IMR-90 (cell line): ENCODE data around the gene ATG10. TPM values are rescaled to one million over a fixed set of nuclear protein-coding genes. Genes with fewer than 3 reads are reported as not detected.

ENCODE experiments used
- ATAC-seq: fragments of 200-7000 bp; cut with Tn5 transposase; 2 replicates; pipeline ENCODE4 v1.9.1; 2020; ENCODE audit warnings: low read depth, mild to moderate bottlenecking, moderate library complexity
- BruUV-seq: library from RNA; stranded (reverse); fragments of 400-500 nt; replicated peaks from 2 replicates; lab custom pipeline; 2021; lab: Mats Ljungman, UMichigan
- CTCF ChIA-PET: fragments of 300-600 bp; formaldehyde crosslinking; extraction: SDS; loops from one replicate; lab custom pipeline; 2021; ENCODE audit warnings: antibody characterized with exemption; lab: Yijun Ruan, JAX
- POLR2A ChIA-PET: fragments of 300-600 bp; sonication (Branson Sonifier 250); formaldehyde crosslinking; loops from one replicate; lab custom pipeline; 2022; ENCODE audit warnings: antibody characterized with exemption; ENCODE audit not compliant: unreplicated experiment; lab: Charles Lee
- DNase-seq: peaks from one replicate; pipeline ENCODE4 v3.0.0; 2013
- H2AFZ ChIP-seq: replicated peaks from 2 replicates; pipeline ENCODE3; 2013; ENCODE audit warnings: low read length, mild to moderate bottlenecking; ENCODE audit not compliant: poor library complexity
- H2AK5ac ChIP-seq: 2 replicates; pipeline ENCODE4 v1.6.1; 2013; ENCODE audit warnings: low read depth, low read length, inconsistent platforms
- H2AK9ac ChIP-seq: replicated peaks from 2 replicates; pipeline ENCODE3; 2013; ENCODE audit warnings: mild to moderate bottlenecking, low read depth, low read length, moderate library complexity; ENCODE audit not compliant: poor library complexity
- H2BK120ac ChIP-seq: 2 replicates; pipeline ENCODE4 v1.6.1; 2013; ENCODE audit warnings: low read depth, low read length, inconsistent platforms
- H2BK15ac ChIP-seq: 3 replicates; pipeline ENCODE4 v1.6.1; 2013; ENCODE audit warnings: low read depth, low read length, inconsistent platforms
- H2BK20ac ChIP-seq: 2 replicates; pipeline ENCODE4 v1.6.1; 2013; ENCODE audit warnings: low read depth, mild to moderate bottlenecking, inconsistent platforms, low read length, moderate library complexity
- H2BK5ac ChIP-seq: 2 replicates; pipeline ENCODE4 v1.6.1; 2013; ENCODE audit warnings: mild to moderate bottlenecking, low read depth, low read length, inconsistent platforms; ENCODE audit not compliant: poor library complexity, severe bottlenecking
- H3K14ac ChIP-seq: replicated peaks from 2 replicates; pipeline ENCODE4 v1.6.1; 2013; ENCODE audit warnings: low read depth, low read length, inconsistent platforms
- H3K18ac ChIP-seq: 2 replicates; pipeline ENCODE4 v1.6.1; 2013; ENCODE audit warnings: low read depth, low read length, control low read depth
- H3K23ac ChIP-seq: 2 replicates; pipeline ENCODE4 v1.6.1; 2013; ENCODE audit warnings: low read depth, low read length, inconsistent platforms
- H3K27ac ChIP-seq: 2 replicates; pipeline ENCODE4 v1.5.1; 2013; ENCODE audit warnings: mild to moderate bottlenecking, control low read depth, low read length; ENCODE audit not compliant: insufficient read depth
- H3K27me3 ChIP-seq: 2 replicates; pipeline ENCODE4 v1.6.1; 2013; ENCODE audit warnings: low read length; ENCODE audit not compliant: control insufficient read depth, insufficient read depth
- H3K36me3 ChIP-seq: 2 replicates; pipeline ENCODE4 v1.6.1; 2013; ENCODE audit warnings: low read length, mixed read lengths; ENCODE audit not compliant: control insufficient read depth, insufficient read depth
- H3K4ac ChIP-seq: 2 replicates; pipeline ENCODE4 v1.6.1; 2013; ENCODE audit warnings: low read depth, low read length, inconsistent platforms
- H3K4me1 ChIP-seq: 2 replicates; pipeline ENCODE4 v1.6.1; 2013; ENCODE audit warnings: low read length, mixed read lengths; ENCODE audit not compliant: control insufficient read depth, insufficient read depth
- H3K4me2 ChIP-seq: 2 replicates; pipeline ENCODE4 v1.6.1; 2013; ENCODE audit warnings: low read depth, mild to moderate bottlenecking, control low read depth, low read length, moderate library complexity
- H3K4me3 ChIP-seq: 2 replicates; pipeline ENCODE4 v1.5.1; 2013; ENCODE audit warnings: low read depth, mild to moderate bottlenecking, control low read depth, low read length, moderate library complexity; ENCODE audit not compliant: insufficient read depth
- H3K56ac ChIP-seq: 2 replicates; pipeline ENCODE4 v1.6.1; 2013; ENCODE audit warnings: low read length, inconsistent platforms; ENCODE audit not compliant: insufficient read depth; ENCODE audit errors: extremely low read depth
- H3K79me1 ChIP-seq, 2 experiments: 2 replicates each; pipeline ENCODE4 v1.6.1; 2013; ENCODE audit warnings: low read length in 2 of 2, inconsistent platforms in 1 of 2, low read depth in 1 of 2
- H3K9ac ChIP-seq: 2 replicates; pipeline ENCODE4 v1.6.1; 2013; ENCODE audit warnings: low read depth, low read length, control low read depth
- H3K9me1 ChIP-seq: 2 replicates; pipeline ENCODE4 v1.6.1; 2013; ENCODE audit warnings: low read length, inconsistent platforms; ENCODE audit not compliant: insufficient read depth
- H3K9me3 ChIP-seq: 2 replicates; pipeline ENCODE4 v1.6.1; 2013; ENCODE audit warnings: low read length; ENCODE audit not compliant: control insufficient read depth, insufficient read depth
- H4K20me1 ChIP-seq: 2 replicates; pipeline ENCODE4 v1.6.1; 2013; ENCODE audit warnings: low read length, inconsistent platforms; ENCODE audit not compliant: insufficient read depth
- H4K5ac ChIP-seq: 2 replicates; pipeline ENCODE4 v1.6.1; 2013; ENCODE audit warnings: mild to moderate bottlenecking, low read depth, low read length, control low read depth
- H4K8ac ChIP-seq, 2 experiments: 2 replicates each; pipeline ENCODE4 v1.6.1; 2013; ENCODE audit warnings: low read depth in 2 of 2, low read length in 2 of 2, control low read depth in 1 of 2, inconsistent platforms in 1 of 2
- H4K91ac ChIP-seq: 2 replicates; pipeline ENCODE4 v1.6.1; 2013; ENCODE audit warnings: low read depth, low read length, inconsistent platforms; ENCODE audit not compliant: insufficient read depth
- BHLHE40 ChIP-seq: fragments of 150-350 bp; IDR thresholded peaks from 2 replicates; pipeline ENCODE4 v1.6.1; 2016; ENCODE audit warnings: mild to moderate bottlenecking, low read depth, low read length
- CHD1 ChIP-seq: IDR thresholded peaks from 2 replicates; pipeline ENCODE4 v1.6.1; 2012; ENCODE audit warnings: low read depth, low read length, improper control_type of control experiment
- FOS ChIP-seq: fragments of 150-350 bp; IDR thresholded peaks from 2 replicates; pipeline ENCODE4 v1.6.1; 2016; ENCODE audit warnings: low read depth, low read length
- MAFK ChIP-seq: IDR thresholded peaks from 2 replicates; pipeline ENCODE4 v1.6.1; 2012; ENCODE audit warnings: low read depth, low read length, improper control_type of control experiment
- NFE2L2 ChIP-seq: fragments of 150-350 bp; IDR thresholded peaks from 2 replicates; pipeline ENCODE4 v1.6.1; 2016; ENCODE audit warnings: low read depth, mild to moderate bottlenecking, low read length
- POLR2A ChIP-seq: IDR thresholded peaks from 2 replicates; pipeline ENCODE4 v1.6.1; 2012; ENCODE audit warnings: mild to moderate bottlenecking, low read depth, low read length
- SMC3 ChIP-seq: fragments of 150-350 bp; IDR thresholded peaks from 2 replicates; pipeline ENCODE4 v1.6.1; 2016; ENCODE audit warnings: low read depth, mild to moderate bottlenecking, antibody characterized with exemption, low read length, moderate library complexity
- USF2 ChIP-seq: fragments of 150-350 bp; IDR thresholded peaks from 2 replicates; pipeline ENCODE4 v1.6.1; 2017; ENCODE audit warnings: mild to moderate bottlenecking, antibody characterized with exemption, low read length, low read depth
- WGBS, 2 experiments: methylation state at CpG; one replicate each; pipeline versions ENCODE4 v1.1.5 to v1.1.7; 2013; ENCODE audit warnings: missing lambda C conversion rate in 2 of 2; ENCODE audit not compliant: insufficient read length in 1 of 2; ENCODE audit errors: extremely low coverage in 2 of 2; 5-methylcytosine and 5-hydroxymethylcytosine counted together
- dilution Hi-C: fragments of 300-500 bp; cut with HindIII; formaldehyde crosslinking; loops from one replicate; pipeline ENCODE4 v1.14.3; 2018; ENCODE audit warnings: low sequenced_read_pairs; ENCODE audit not compliant: unreplicated experiment
- in situ Hi-C: fragments of 300-500 bp; cut with MboI; formaldehyde crosslinking; loops from 3 replicates; pipeline ENCODE4 v1.14.3; 2019; ENCODE audit warnings: low sequenced_read_pairs, inconsistent platforms, mixed read lengths
- intact Hi-C: fragments of 100-400 bp; cut with micrococcal nuclease; formaldehyde crosslinking; loops from 2 replicates; pipeline ENCODE4 v1.10.0; 2022
- polyA plus RNA-seq, 3 experiments: library from polyadenylated mRNA; depleted of rRNA; stranded (reverse); fragments of >200 nt; gene quantifications; 2 replicates each; pipeline ENCODE4 v1.2.3, GENCODE V29; 2012; ENCODE audit warnings: low replicate concordance in 1 of 3
- total RNA-seq: library from RNA; depleted of rRNA; stranded (reverse); fragments of >200 nt; gene quantifications from 2 replicates; pipeline ENCODE4 v1.2.3, GENCODE V29; 2012

Gene ATG10
- total and polyA plus RNA-seq, 2 of the 4 experiments (the other 2 are of a cell fraction): 3.4 to 8.1 TPM

GRCh38 chr5:82156874-82157273 lies 185.1 kb downstream of the ATG10 start:
- H3K18ac ChIP-seq: no peak overlapping the region
- WGBS, 2 experiments: no CpG with 5 or more reads among the region's 4 CpGs
- no peak overlapping the region for H3K4me3 ChIP-seq
- no peak overlapping the region for H2AFZ ChIP-seq
- no peak overlapping the region for H2AK9ac ChIP-seq
- CTCF ChIA-PET: no interaction called here
- no peak overlapping the region for H2BK15ac ChIP-seq
- H4K20me1 ChIP-seq: no peaks in the 10 kb centered on the region
- DNase-seq (no peak), ATAC-seq (no peak)
- no peaks in the 10 kb centered on the region; a peak in 1 of 4 replicates for H3K79me1 ChIP-seq
- H3K9ac ChIP-seq: no peak overlapping the region
- intact Hi-C loops: no loop called here
- no peak overlapping the region for H4K8ac ChIP-seq
- H3K14ac ChIP-seq: no peak overlapping the region
- no peak overlapping the region for H3K27ac ChIP-seq
- no peak overlapping the region for H2BK120ac ChIP-seq
- H2BK5ac ChIP-seq: no peak overlapping the region
- dilution Hi-C loops: no loop called here
- no peak overlapping the region for H3K4ac ChIP-seq
- no peak overlapping the region for H2AK5ac ChIP-seq
- H3K4me1 ChIP-seq: no peaks in the 10 kb centered on the region; the same call in 1 of the 2 replicates
- no peaks in the 10 kb centered on the region for H3K9me3 ChIP-seq
- TF ChIP-seq CHD1 (no peak), NFE2L2 (no peak), BHLHE40 (no peak), FOS (no peak), POLR2A (no peak), USF2 (no peak), MAFK (no peak), SMC3 (no peak)
- in situ Hi-C loops: loop anchor here (25.0 kb wide), 2 partner anchors 395 to 645 kb away; partner anchors contain the start of gene SSBP2
- no peak overlapping the region for H3K4me2 ChIP-seq
- no peak overlapping the region for H3K56ac ChIP-seq
- H3K27me3 ChIP-seq: no peaks in the 10 kb centered on the region
- H4K5ac ChIP-seq: no peak overlapping the region
- H3K36me3 ChIP-seq: no peaks in the 10 kb centered on the region
- no peak overlapping the region for H2BK20ac ChIP-seq
- no peak overlapping the region for H3K23ac ChIP-seq
- BruUV-seq: no TSS peak
- no peak overlapping the region for H4K91ac ChIP-seq
- POLR2A ChIA-PET: no interaction called here
- H3K9me1 ChIP-seq: no peaks in the 10 kb centered on the region
